ENCODE data around the gene IQGAP3.

- TF ChIP-seq CTCF (IDR thresholded peaks at IDR 0.05) (no peak), POLR2A (IDR thresholded peaks at IDR 0.05) (no peak)
These were observed 23.0 kb downstream of the IQGAP3 start for GRCh38 chr1:156549390-156549789.

All from esophagus squamous epithelium (tissue), 4 donors.